Adrenal gland (tissue), 5 donors: ENCODE measurements around the gene BNC2.

Experiments
- CTCF ChIP-seq, 6 experiments: fragments of 450-650 bp in 4 of 6; fragments of 200-600 bp in 2 of 6; sonication (generic) in 1 of 6; IDR thresholded peaks; 1 replicate in 5 of 6; 2 replicates in 1 of 6; pipeline versions ENCODE4 v1.5.1 to v1.8.0; 2016 to 2021; ENCODE audit warnings: antibody characterized with exemption in 6 of 6, mild to moderate bottlenecking in 2 of 6, moderate library complexity in 1 of 6
- POLR2A ChIP-seq, 2 donors: fragments of 450-650 bp; IDR thresholded peaks; one replicate each; pipeline ENCODE4 v1.6.1; 2017; ENCODE audit warnings: antibody characterized with exemption in 2 of 2, mild to moderate bottlenecking in 2 of 2, moderate library complexity in 1 of 2
- donor health status: DM: no; HTN: no; CAD: no.

GRCh38 chr9:16514131-16514530 lies 356.3 kb downstream of the BNC2 start:
- TF ChIP-seq CTCF (IDR thresholded peaks at IDR 0.05): no peak
- TF ChIP-seq POLR2A (IDR thresholded peaks at IDR 0.05): no peak
